GM12878 (cell line): Measurements from ENCODE around the gene HMOX1. TPM values are rescaled to one million over a fixed set of nuclear protein-coding genes. Genes with fewer than 3 reads are reported as not detected.

Experiments
- ATAC-seq: fragments of 200-7000 bp; cut with Tn5 transposase; 3 replicates; pipeline ENCODE4 v1.9.1; 2020; ENCODE audit warnings: mild to moderate bottlenecking, moderate library complexity
- BruUV-seq: library from RNA; stranded (reverse); fragments of 400-500 nt; replicated peaks from 2 replicates; lab custom pipeline; 2021; lab: Mats Ljungman, UMichigan
- CTCF ChIA-PET: fragments of 300-600 bp; sonication (Branson Sonifier 250); formaldehyde crosslinking; extraction: SDS; loops from one replicate; lab custom pipeline; 2021; ENCODE audit warnings: inconsistent platforms; lab: Yijun Ruan, JAX
- POLR2A ChIA-PET: fragments of 350-600 bp; formaldehyde crosslinking; extraction: SDS; loops from one replicate; lab custom pipeline; 2021; ENCODE audit warnings: inconsistent platforms; lab: Charles Lee
- RAD21 ChIA-PET: fragments of 300-600 bp; sonication (Branson Sonifier 250); formaldehyde crosslinking; loops from one replicate; lab custom pipeline; 2023; ENCODE audit warnings: antibody characterized with exemption; ENCODE audit not compliant: unreplicated experiment; lab: Charles Lee
- SMC1A ChIA-PET: fragments of 300-600 bp; sonication (Branson Sonifier 250); formaldehyde crosslinking; loops from one replicate; lab custom pipeline; 2023; ENCODE audit not compliant: unreplicated experiment, uncharacterized antibody; lab: Charles Lee
- DNase-seq: peaks from one replicate; pipeline ENCODE4 v3.0.0-alpha.2; 2011; ENCODE audit warnings: low read depth, low spot score
- FAIRE-seq: peaks from 3 replicates; lab custom pipeline; 2011; peaks lifted over from hg19 to GRCh38; lab: Jason Lieb, UNC
- H2AFZ ChIP-seq: 2 replicates; pipeline ENCODE4 v1.6.0; 2011; ENCODE audit warnings: low read depth, low read length, control low read depth; ENCODE audit not compliant: control insufficient read depth
- H3K27ac ChIP-seq: 2 replicates; pipeline ENCODE4 v1.5.1; 2011; ENCODE audit warnings: control low read depth; ENCODE audit not compliant: control insufficient read depth, insufficient read depth
- H3K27me3 ChIP-seq, 2 experiments: replicated peaks in 1 of 2; 2 replicates each; pipeline versions ENCODE4 v1.6.0 to v1.6.1; 2011; ENCODE audit warnings: low read length in 1 of 2; ENCODE audit not compliant: control insufficient read depth in 2 of 2, insufficient read depth in 2 of 2
- H3K36me3 ChIP-seq, 2 experiments: 2 replicates each; pipeline ENCODE4 v1.5.1; 2011; ENCODE audit warnings: low read length in 1 of 2; ENCODE audit not compliant: control insufficient read depth in 2 of 2, insufficient read depth in 2 of 2
- H3K4me1 ChIP-seq: 2 replicates; pipeline ENCODE4 v1.6.1; 2011; ENCODE audit warnings: mild to moderate bottlenecking, low read length, moderate library complexity, mixed read lengths; ENCODE audit not compliant: control insufficient read depth, insufficient read depth
- H3K4me2 ChIP-seq: 2 replicates; pipeline ENCODE4 v1.6.0; 2011; ENCODE audit warnings: control low read depth; ENCODE audit not compliant: control insufficient read depth, insufficient read depth
- H3K4me3 ChIP-seq: fragments of 200-600 bp; sonication (generic); 2 replicates; pipeline ENCODE4 v1.5.1; 2016
- H3K79me2 ChIP-seq: 2 replicates; pipeline ENCODE4 v1.6.0; 2011; ENCODE audit warnings: low read length; ENCODE audit not compliant: control insufficient read depth, insufficient read depth
- H3K9ac ChIP-seq: 2 replicates; pipeline ENCODE4 v1.8.0; 2011; ENCODE audit warnings: low read length, control low read depth, mixed read lengths; ENCODE audit not compliant: control insufficient read depth, insufficient read depth
- H3K9me3 ChIP-seq: replicated peaks from 3 replicates; pipeline ENCODE4 v1.5.1; 2011; ENCODE audit warnings: mild to moderate bottlenecking, low read length; ENCODE audit not compliant: control insufficient read depth, insufficient read depth
- H4K20me1 ChIP-seq: 2 replicates; pipeline ENCODE4 v1.6.0; 2011; ENCODE audit not compliant: control insufficient read depth, insufficient read depth
- POU2F2 ChIP-seq: IDR thresholded peaks from 3 replicates; pipeline ENCODE4 v1.6.1; 2011; ENCODE audit warnings: low read depth, mild to moderate bottlenecking, low read length, borderline replicate concordance
- SMC3 ChIP-seq: IDR thresholded peaks from 2 replicates; pipeline ENCODE4 v1.6.1; 2011; ENCODE audit warnings: low read length, improper control_type of control experiment, borderline replicate concordance
- SPI1 ChIP-seq: IDR thresholded peaks from 2 replicates; pipeline ENCODE4 v1.6.1; 2011; ENCODE audit warnings: low read depth, mild to moderate bottlenecking, low read length, moderate library complexity, borderline replicate concordance; ENCODE audit not compliant: insufficient read depth
- WRNIP1 ChIP-seq: IDR thresholded peaks from 2 replicates; pipeline ENCODE4 v1.6.1; 2011; ENCODE audit warnings: low read depth, low read length, improper control_type of control experiment, borderline replicate concordance
- ZNF384 ChIP-seq: IDR thresholded peaks from 2 replicates; pipeline ENCODE4 v1.6.1; 2012; ENCODE audit warnings: low read depth, mild to moderate bottlenecking, low read length, improper control_type of control experiment, borderline replicate concordance
- WGBS: methylation state at CpG from one replicate; pipeline ENCODE4 v1.1.6; 2016; ENCODE audit warnings: low lambda C conversion rate; ENCODE audit not compliant: insufficient replicate concordance, insufficient coverage; ENCODE audit errors: missing lambda C conversion rate; 5-methylcytosine and 5-hydroxymethylcytosine counted together
- in situ Hi-C: fragments of 300-500 bp; cut with MboI; formaldehyde crosslinking; loops from 9 replicates; pipeline ENCODE4 v1.14.3; 2018; ENCODE audit warnings: mixed read lengths
- intact Hi-C: fragments of 100-400 bp; cut with micrococcal nuclease; formaldehyde crosslinking; loops from one replicate; pipeline ENCODE4 v1.14.2; 2022; ENCODE audit not compliant: unreplicated experiment
- polyA plus RNA-seq, 11 experiments: library from polyadenylated mRNA; depleted of rRNA in 4 of 11; unstranded in 6 of 11; stranded (reverse) in 5 of 11; fragments of >200 nt; fragmentation: Nextera tagmentation in 4 of 11; fragmentation: Illumina TruSeq in 1 of 11; extraction: Ambion mirVana in 4 of 11; extraction: Trizol in 1 of 11; gene quantifications; 1 replicate in 1 of 11; 2 replicates in 10 of 11; pipeline versions ENCODE4 v1.2.1 to v1.2.3, GENCODE V29; 2011 to 2016; ENCODE audit warnings: inconsistent platforms in 2 of 11, missing spikeins in 2 of 11, low read depth in 1 of 11
- total RNA-seq, 4 experiments: library from RNA; depleted of rRNA in 3 of 4; stranded (reverse); fragments of >200 nt in 3 of 4; fragmentation: Illumina TruSeq in 1 of 4; extraction: Trizol in 1 of 4; gene quantifications; 2 replicates each; pipeline versions ENCODE4 v1.2.1 to v1.2.3, GENCODE V29; 2013 to 2021
- TF ChIP-seq, protein P1 (sequence below): IDR thresholded peaks from 2 replicates; pipeline ENCODE4 v1.6.1; 2011; ENCODE audit warnings: low read depth, mild to moderate bottlenecking, low read length, moderate library complexity, borderline replicate concordance; ENCODE audit errors: extremely low read depth
- TF ChIP-seq, protein P2 (sequence below): fragments of 450-650 bp; IDR thresholded peaks from 2 replicates; pipeline ENCODE4 v1.6.1; 2016; ENCODE audit warnings: mild to moderate bottlenecking, moderate library complexity, borderline replicate concordance

HMOX1 gene
- total and polyA plus RNA-seq, 10 of the 15 experiments (the other 5 are each of a cell fraction or from before 2014, with no cell fraction given): 1.5 to 36.7 (median 18.8) TPM

- no peak overlapping the region for H3K9ac ChIP-seq
- no peaks in the 10 kb centered on the region for H3K4me1 ChIP-seq
- H2AFZ ChIP-seq: no peak overlapping the region
- intact Hi-C loops: loop anchor here (5.0 kb wide), 1 partner anchor 150 kb away; no protein-coding TSS in a partner anchor
- 98% methylated on average over 13 of the region's 13 CpGs for WGBS
- no peaks in the 10 kb centered on the region for H3K27me3 ChIP-seq
- no peak overlapping the region for H3K27ac ChIP-seq
- no peak overlapping the region for H3K4me2 ChIP-seq
- DNase-seq (no peak), ATAC-seq (no peak)
- BruUV-seq: no TSS peak
- TF ChIP-seq SMC3 (no peak), WRNIP1 (no peak), SPI1 (no peak), POU2F2 (no peak), ZNF384 (no peak)
- TF ChIP-seq, protein P1, sequence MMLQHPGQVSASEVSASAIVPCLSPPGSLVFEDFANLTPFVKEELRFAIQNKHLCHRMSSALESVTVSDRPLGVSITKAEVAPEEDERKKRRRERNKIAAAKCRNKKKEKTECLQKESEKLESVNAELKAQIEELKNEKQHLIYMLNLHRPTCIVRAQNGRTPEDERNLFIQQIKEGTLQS: no peak
- TF ChIP-seq, protein P2, sequence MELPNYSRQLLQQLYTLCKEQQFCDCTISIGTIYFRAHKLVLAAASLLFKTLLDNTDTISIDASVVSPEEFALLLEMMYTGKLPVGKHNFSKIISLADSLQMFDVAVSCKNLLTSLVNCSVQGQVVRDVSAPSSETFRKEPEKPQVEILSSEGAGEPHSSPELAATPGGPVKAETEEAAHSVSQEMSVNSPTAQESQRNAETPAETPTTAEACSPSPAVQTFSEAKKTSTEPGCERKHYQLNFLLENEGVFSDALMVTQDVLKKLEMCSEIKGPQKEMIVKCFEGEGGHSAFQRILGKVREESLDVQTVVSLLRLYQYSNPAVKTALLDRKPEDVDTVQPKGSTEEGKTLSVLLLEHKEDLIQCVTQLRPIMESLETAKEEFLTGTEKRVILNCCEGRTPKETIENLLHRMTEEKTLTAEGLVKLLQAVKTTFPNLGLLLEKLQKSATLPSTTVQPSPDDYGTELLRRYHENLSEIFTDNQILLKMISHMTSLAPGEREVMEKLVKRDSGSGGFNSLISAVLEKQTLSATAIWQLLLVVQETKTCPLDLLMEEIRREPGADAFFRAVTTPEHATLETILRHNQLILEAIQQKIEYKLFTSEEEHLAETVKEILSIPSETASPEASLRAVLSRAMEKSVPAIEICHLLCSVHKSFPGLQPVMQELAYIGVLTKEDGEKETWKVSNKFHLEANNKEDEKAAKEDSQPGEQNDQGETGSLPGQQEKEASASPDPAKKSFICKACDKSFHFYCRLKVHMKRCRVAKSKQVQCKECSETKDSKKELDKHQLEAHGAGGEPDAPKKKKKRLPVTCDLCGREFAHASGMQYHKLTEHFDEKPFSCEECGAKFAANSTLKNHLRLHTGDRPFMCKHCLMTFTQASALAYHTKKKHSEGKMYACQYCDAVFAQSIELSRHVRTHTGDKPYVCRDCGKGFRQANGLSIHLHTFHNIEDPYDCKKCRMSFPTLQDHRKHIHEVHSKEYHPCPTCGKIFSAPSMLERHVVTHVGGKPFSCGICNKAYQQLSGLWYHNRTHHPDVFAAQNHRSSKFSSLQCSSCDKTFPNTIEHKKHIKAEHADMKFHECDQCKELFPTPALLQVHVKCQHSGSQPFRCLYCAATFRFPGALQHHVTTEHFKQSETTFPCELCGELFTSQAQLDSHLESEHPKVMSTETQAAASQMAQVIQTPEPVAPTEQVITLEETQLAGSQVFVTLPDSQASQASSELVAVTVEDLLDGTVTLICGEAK: no peak
- TF ChIP-seq, all 136 proteins: peak for 0
- SMC1A ChIA-PET: no interaction called here
- RAD21 ChIA-PET: no interaction called here
- Histone ChIP-seq H3K36me3 (peaks cover 10 to 12% of the 10 kb centered on the region in 2 experiments), H3K4me3 (no peak overlapping the region), H3K9me3 (no peaks in the 10 kb centered on the region; the same call in 2 of the 3 replicates), H3K79me2 (no peaks in the 10 kb centered on the region), H4K20me1 (no peaks in the 10 kb centered on the region)
- CTCF ChIA-PET: interaction anchor here (2.5 to 3.0 kb wide), 2 partner anchors 21 to 81 kb away, joined by 12 to 16 read pairs; no protein-coding TSS in a partner anchor
- POLR2A ChIA-PET: no interaction called here
- FAIRE-seq: no peak
- in situ Hi-C loops: no loop called here
Measured at GRCh38 chr22:35432228-35432905, 51.5 kb downstream of the HMOX1 start.
